Measurements from ENCODE around the gene MCHR1.
A peak's percentile ranks its signal among the peaks of the same experiment; 100 is the strongest.
"Not testable (repeated sequence)": the region's sequence is repeated elsewhere in the genome, so short reads cannot be mapped to it uniquely, and the experiment has no call there.

The MCHR1 gene

DNA sequence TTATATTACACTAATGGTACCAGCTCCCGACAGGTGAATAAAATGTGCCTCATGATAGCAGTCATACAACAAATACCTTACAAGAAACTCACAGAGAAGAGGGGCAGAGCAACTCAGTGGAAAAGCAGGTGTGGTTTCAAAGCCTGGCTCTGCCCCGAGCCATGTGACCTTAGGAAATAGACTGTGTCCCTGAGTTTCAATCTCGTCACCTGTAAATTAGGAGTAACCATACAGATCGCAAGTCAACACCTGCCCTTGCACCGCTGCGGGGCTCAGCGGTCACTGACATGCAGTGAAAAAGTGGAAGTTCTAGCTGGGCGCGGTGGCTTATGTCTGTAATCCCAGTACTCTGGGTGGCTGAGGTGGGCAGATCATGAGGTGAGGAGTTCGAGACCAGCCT, 30.9 kb upstream of the MCHR1 start:
- DNase-seq (ENCODE audit: low read depth) = no peak
- TF ChIP-seq, protein P1, sequence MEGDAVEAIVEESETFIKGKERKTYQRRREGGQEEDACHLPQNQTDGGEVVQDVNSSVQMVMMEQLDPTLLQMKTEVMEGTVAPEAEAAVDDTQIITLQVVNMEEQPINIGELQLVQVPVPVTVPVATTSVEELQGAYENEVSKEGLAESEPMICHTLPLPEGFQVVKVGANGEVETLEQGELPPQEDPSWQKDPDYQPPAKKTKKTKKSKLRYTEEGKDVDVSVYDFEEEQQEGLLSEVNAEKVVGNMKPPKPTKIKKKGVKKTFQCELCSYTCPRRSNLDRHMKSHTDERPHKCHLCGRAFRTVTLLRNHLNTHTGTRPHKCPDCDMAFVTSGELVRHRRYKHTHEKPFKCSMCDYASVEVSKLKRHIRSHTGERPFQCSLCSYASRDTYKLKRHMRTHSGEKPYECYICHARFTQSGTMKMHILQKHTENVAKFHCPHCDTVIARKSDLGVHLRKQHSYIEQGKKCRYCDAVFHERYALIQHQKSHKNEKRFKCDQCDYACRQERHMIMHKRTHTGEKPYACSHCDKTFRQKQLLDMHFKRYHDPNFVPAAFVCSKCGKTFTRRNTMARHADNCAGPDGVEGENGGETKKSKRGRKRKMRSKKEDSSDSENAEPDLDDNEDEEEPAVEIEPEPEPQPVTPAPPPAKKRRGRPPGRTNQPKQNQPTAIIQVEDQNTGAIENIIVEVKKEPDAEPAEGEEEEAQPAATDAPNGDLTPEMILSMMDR (IDR thresholded peaks at IDR 0.05; ENCODE audit: insufficient read depth, low read depth, low read length, missing control alignments) = no peak
- no peak overlapping the region for H3K4me3 ChIP-seq (ENCODE audit: low read length)

DNA sequence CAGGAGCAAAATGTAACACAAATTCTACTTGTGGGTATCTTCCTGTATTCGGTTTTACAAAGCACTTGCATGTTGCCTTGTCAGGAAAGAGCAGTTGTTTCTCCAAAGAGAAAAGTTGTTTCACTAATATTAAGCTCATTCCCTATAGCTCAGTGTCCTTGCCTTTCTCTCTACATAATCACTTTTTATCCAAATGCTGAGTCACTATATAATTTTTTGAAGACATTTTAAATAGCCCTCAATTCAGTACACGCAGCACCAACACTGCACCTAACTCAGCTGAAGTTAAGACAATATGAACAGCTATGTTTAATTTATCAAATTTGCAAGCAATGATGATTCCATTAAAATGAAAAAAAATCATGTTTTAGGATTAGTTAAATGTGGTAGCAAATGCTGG, 28.2 kb upstream of the MCHR1 start:
- TF ChIP-seq, protein P1 (IDR thresholded peaks at IDR 0.05; ENCODE audit: insufficient read depth, low read depth, low read length, missing control alignments) = no peak
- H3K4me3 ChIP-seq (ENCODE audit: low read length) = no peak overlapping the region
- DNase-seq (ENCODE audit: low read depth) = no peak

DNA sequence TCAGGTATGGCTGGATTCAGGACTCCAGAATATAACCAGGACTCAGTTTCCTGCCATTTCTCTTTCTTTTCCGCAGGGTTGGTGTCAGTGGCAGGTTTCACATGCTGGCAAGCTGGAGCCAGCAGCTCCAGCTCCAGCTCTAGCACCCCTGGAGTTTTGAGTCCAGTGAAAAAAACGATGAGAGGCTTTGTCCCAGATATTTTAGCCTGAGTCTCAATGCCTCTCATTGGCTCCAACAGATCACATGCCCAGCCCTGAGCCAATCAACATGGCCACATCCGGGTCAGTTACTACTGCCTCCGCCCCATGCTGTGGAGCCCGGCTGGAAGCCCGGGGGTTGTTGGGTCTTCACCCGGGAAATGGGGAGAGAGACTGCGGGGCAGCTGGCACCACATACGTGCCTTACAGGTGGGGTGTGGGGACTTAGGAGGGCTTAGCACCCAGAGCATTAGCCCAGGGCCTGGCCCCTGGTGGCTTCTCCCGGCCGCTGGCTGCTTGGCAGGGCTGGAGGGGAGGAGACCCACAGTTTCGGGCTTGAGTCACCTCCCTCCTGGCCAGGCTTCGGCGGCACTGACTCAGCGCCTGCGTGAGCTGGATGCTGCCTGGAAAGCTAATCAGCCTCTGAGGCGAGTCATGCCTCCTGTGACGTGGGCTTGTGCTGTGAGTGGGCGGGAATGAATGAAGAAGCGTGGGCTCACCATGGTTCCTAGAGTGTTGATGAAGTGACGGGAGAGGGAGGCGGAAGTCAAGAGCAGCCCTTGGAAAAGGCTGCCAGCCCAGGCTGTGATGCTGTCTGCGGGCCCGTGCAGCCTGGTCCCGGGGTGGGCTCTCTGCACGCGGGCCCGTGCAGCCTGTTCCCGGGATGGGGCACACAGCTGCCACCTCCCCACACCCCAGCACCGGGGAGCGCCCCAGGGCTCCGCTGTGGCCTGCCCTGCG, 27.5 kb upstream of the MCHR1 start:
- TF ChIP-seq, protein P1 (IDR thresholded peaks at IDR 0.05; ENCODE audit: insufficient read depth, low read depth, low read length, missing control alignments) = peak; percentile 21
- peak; percentile 100 for DNase-seq (ENCODE audit: low read depth)
- H3K4me3 ChIP-seq (ENCODE audit: low read length) = peak overlapping the region; percentile 62

DNA sequence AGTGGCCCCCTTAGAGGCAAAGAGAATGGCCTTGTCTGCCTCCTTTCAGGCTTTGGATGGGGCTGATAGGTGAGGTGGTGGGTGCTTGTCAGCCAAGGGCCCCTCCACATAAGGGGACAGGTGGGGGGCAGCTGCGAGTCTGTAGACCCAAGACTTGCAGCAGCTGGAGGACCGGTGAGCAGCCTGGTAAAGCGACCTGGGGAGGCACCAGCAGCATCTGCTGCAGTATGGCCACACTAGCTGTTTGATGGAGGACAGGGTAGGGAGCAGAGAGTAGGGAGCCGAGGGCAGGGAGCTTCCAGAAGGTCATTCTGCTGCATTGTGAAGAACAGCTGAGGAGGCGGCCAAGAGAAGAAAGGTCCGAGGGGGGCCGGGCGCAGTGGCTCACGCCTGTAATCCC, 25.9 kb upstream of the MCHR1 start:
- TF ChIP-seq, protein P1 (IDR thresholded peaks at IDR 0.05; ENCODE audit: insufficient read depth, low read depth, low read length, missing control alignments) = no peak
- no peak overlapping the region for H3K4me3 ChIP-seq (ENCODE audit: low read length)
- no peak for DNase-seq (ENCODE audit: low read depth)

DNA sequence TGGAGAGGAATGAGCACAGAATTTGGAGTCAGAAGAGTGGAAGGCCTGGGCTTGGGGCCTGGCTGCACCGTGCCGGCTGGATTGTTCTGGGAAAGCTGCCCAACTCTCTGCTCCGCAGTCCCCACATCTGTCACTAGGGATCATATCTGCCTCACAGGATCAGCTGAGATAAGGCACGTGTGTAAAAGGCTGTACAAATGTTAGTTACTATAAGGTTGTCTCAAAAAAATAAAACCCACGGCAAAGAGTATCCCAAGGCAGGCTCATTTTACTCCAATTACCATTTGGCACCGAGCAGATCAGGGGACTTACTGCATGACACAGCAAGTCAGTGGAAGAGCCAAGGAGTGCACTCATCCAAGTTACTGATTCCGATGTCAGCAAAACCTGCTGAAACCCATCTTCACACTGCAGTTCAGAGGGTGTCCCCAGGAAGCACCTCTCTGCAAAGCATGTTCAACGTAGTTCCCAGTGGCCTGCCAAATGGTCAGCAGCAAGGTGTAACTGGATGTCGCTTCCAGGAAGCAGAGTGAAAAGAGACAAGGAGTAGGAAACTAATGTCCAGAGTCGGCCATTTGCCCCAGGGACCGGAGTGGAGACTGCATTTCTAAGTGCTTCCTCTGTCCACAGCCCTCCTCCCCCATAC, 24.6 kb upstream of the MCHR1 start:
- peak; percentile 71 for DNase-seq (ENCODE audit: low read depth)
- H3K4me3 ChIP-seq (ENCODE audit: low read length) = no peak overlapping the region
- TF ChIP-seq, protein P1 (IDR thresholded peaks at IDR 0.05; ENCODE audit: insufficient read depth, low read depth, low read length, missing control alignments) = peak; percentile 47

DNA sequence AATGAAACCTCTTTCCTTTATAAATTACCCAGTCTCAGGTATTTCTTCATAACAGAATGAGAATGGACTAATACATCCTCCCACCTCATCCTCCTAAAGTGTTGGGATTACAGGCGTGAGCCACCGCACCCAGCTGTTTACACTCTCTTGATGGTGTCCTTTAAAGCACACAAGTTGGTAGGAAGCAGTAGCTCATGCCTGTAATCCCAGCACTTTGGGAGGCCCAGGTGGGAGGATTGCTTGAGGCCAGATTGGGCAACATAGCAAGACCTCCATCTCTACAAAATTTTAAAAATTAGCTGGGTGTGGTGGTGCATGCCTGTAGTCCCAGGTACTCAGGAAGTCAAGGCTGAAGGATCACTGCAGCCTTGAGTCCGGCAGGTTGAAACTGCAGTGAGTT, 23.3 kb upstream of the MCHR1 start:
- not testable (repeated sequence) for H3K4me3 ChIP-seq (ENCODE audit: low read length); DNase-seq (ENCODE audit: low read depth)

DNA sequence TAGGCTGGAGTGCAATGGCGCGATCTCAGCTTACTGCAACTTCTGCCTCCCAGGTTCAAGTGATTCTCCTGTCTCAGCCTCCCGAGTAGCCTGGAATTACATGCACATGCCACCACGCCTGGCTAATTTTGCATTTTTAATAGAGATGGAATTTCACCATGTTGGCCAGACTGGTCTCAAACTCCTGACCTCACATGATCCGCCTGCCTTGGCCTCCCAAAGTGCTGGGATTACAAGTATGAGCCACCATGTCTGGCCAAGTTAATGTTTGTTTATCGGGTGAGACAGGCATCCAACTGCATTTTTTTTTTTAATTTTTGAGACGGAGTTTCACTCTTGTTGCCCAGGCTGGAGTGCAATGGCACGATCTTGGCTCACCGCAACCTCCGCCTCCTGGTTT, 22.6 kb upstream of the MCHR1 start:
- not testable (repeated sequence) for DNase-seq (ENCODE audit: low read depth); H3K4me3 ChIP-seq (ENCODE audit: low read length)

DNA sequence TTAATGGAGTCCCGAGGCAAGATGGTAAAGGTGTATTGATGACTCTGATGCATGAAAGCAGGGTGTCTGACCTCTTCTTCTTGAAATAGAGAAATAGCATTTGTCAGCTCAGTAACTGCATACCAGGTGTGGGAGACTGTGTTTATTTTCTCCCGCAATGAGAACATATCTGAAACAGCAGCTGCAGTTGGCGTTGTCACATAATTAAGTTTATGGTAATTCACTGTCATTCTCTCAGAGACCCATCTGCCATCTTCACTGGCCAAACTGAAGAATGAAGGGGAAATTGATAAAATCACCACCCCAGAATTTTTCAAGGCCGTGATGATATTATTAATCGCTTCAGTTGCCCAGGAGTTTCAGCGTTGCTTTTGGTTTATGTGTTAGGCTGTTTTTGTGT, 20.1 kb upstream of the MCHR1 start:
- no peak for DNase-seq (ENCODE audit: low read depth)
- TF ChIP-seq, protein P1 (IDR thresholded peaks at IDR 0.05; ENCODE audit: insufficient read depth, low read depth, low read length, missing control alignments) = no peak
- H3K4me3 ChIP-seq (ENCODE audit: low read length) = no peak overlapping the region
